ENCODE data around the gene PDE4B.

The PDE4B gene

GRCh38 chr1:66240491-66241484, 448.1 kb downstream of the PDE4B start:
- no peak overlapping the region for H3K4me3 ChIP-seq (ENCODE audit: low read depth, low read length)
- DNase-seq = no peak

GRCh38 chr1:66242646-66243547, 450.2 kb downstream of the PDE4B start:
- peak; percentile 100 for TF ChIP-seq CTCF (IDR thresholded peaks at IDR 0.05; ENCODE audit: low read depth, low read length, missing control alignments)
- in situ Hi-C loops (cut with HindIII; ENCODE audit: low pct_ligation_motif_present, low sequenced_read_pairs) = loop anchor here (25.0 kb wide), 1 partner anchor 281 kb away; no protein-coding TSS in a partner anchor

More at GRCh38 chr1:66240491-66241484, 448.1 kb downstream of the PDE4B start:
- H3K27ac ChIP-seq = no peak overlapping the region
- in situ Hi-C loops (cut with HindIII; ENCODE audit: low pct_ligation_motif_present, low sequenced_read_pairs) = loop anchor here (25.0 kb wide), 1 partner anchor 278 kb away; no protein-coding TSS in a partner anchor
- no peaks in the 10 kb centered on the region for H3K36me3 ChIP-seq (replicated peaks)
- TF ChIP-seq CTCF (IDR thresholded peaks at IDR 0.05; ENCODE audit: low read depth, low read length, missing control alignments) = no peak
- H3K27me3 ChIP-seq (replicated peaks) = no peaks in the 10 kb centered on the region

GRCh38 chr1:66243548-66244130, 450.9 kb downstream of the PDE4B start:
- in situ Hi-C loops (cut with HindIII; ENCODE audit: low pct_ligation_motif_present, low sequenced_read_pairs) = loop anchor here (25.0 kb wide), 1 partner anchor 281 kb away; no protein-coding TSS in a partner anchor
- DNase-seq = peak; percentile 32
- H3K36me3 ChIP-seq (replicated peaks) = no peaks in the 10 kb centered on the region
- no peaks in the 10 kb centered on the region for H3K27me3 ChIP-seq (replicated peaks)
- TF ChIP-seq CTCF (IDR thresholded peaks at IDR 0.05; ENCODE audit: low read depth, low read length, missing control alignments) = no peak
- peak overlapping the region; percentile 71 for H3K27ac ChIP-seq
- no peak overlapping the region for H3K4me3 ChIP-seq (ENCODE audit: low read depth, low read length)

More at GRCh38 chr1:66242646-66243547, 450.2 kb downstream of the PDE4B start:
- DNase-seq = peak; percentile 87
- Histone ChIP-seq H3K27me3 (replicated peaks) (no peaks in the 10 kb centered on the region), H3K4me3 (ENCODE audit: low read depth, low read length) (no peak overlapping the region), H3K27ac (peak overlapping the region; percentile 71), H3K36me3 (replicated peaks) (no peaks in the 10 kb centered on the region)

- H3K27me3 ChIP-seq (replicated peaks) = no peaks in the 10 kb centered on the region
- H3K4me3 ChIP-seq (ENCODE audit: low read depth, low read length) = no peak overlapping the region
- H3K27ac ChIP-seq = no peak overlapping the region
- TF ChIP-seq CTCF (IDR thresholded peaks at IDR 0.05; ENCODE audit: low read depth, low read length, missing control alignments) = no peak
- H3K36me3 ChIP-seq (replicated peaks) = no peaks in the 10 kb centered on the region
- in situ Hi-C loops (cut with HindIII; ENCODE audit: low pct_ligation_motif_present, low sequenced_read_pairs) = loop anchor here (25.0 kb wide), 1 partner anchor 282 kb away; no protein-coding TSS in a partner anchor
- DNase-seq = peak; percentile 17
Observed at GRCh38 chr1:66244429-66244828, 451.7 kb downstream of the PDE4B start.

GRCh38 chr1:66245691-66246090, 453.0 kb downstream of the PDE4B start:
- no peak for TF ChIP-seq CTCF (IDR thresholded peaks at IDR 0.05; ENCODE audit: low read depth, low read length, missing control alignments)
- Histone ChIP-seq H3K4me3 (ENCODE audit: low read depth, low read length) (no peak overlapping the region), H3K27me3 (replicated peaks) (no peaks in the 10 kb centered on the region), H3K36me3 (replicated peaks) (no peaks in the 10 kb centered on the region), H3K27ac (no peak overlapping the region)
- in situ Hi-C loops (cut with HindIII; ENCODE audit: low pct_ligation_motif_present, low sequenced_read_pairs) = loop anchor here (25.0 kb wide), 1 partner anchor 283 kb away; no protein-coding TSS in a partner anchor
- no peak for DNase-seq
